ENCODE measurements around the gene VWA5B1. TPM values are rescaled to one million over a fixed set of nuclear protein-coding genes. Genes with fewer than 3 reads are reported as not detected.

The VWA5B1 gene
- total RNA-seq, 1 donor from 2014 or later, result not detected

DNA sequence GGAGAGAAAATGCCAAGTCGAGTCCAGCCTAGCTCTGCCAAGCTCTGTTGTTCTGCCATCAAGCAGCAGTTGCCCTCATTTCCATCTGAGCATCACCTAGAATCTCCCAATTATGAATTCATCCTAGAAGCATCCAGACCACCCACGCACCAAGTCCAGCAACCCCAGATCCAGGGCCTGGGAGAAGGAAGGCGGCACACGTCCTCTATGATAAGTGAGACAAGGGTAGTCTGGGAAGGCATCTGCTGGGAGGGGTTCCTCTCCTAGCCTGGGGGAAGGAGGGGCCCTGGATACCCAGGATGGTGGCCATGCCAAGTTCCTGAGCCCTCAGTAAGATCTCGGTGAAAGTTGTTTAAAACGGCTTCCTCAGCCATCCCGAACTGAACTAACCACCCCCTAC is 70.7 kb downstream of the VWA5B1 start:
- no peaks in the 10 kb centered on the region for H3K36me3 ChIP-seq
- TF ChIP-seq POLR2AphosphoS5 (IDR thresholded peaks at IDR 0.05; ENCODE audit: insufficient read depth in 1 of 2, low read depth in 1 of 2), result no peak
- no peak for TF ChIP-seq POLR2A (IDR thresholded peaks at IDR 0.05)
- TF ChIP-seq, protein P1, sequence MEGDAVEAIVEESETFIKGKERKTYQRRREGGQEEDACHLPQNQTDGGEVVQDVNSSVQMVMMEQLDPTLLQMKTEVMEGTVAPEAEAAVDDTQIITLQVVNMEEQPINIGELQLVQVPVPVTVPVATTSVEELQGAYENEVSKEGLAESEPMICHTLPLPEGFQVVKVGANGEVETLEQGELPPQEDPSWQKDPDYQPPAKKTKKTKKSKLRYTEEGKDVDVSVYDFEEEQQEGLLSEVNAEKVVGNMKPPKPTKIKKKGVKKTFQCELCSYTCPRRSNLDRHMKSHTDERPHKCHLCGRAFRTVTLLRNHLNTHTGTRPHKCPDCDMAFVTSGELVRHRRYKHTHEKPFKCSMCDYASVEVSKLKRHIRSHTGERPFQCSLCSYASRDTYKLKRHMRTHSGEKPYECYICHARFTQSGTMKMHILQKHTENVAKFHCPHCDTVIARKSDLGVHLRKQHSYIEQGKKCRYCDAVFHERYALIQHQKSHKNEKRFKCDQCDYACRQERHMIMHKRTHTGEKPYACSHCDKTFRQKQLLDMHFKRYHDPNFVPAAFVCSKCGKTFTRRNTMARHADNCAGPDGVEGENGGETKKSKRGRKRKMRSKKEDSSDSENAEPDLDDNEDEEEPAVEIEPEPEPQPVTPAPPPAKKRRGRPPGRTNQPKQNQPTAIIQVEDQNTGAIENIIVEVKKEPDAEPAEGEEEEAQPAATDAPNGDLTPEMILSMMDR (IDR thresholded peaks at IDR 0.05), result no peak
- no peak overlapping the region for H3K4me3 ChIP-seq
- no peaks in the 10 kb centered on the region for H3K9me3 ChIP-seq
- no peaks in the 10 kb centered on the region for H3K27me3 ChIP-seq
- intact Hi-C loops (cut with DNase I), result loop anchor here (10.0 kb wide), 1 partner anchor 133 kb away; no protein-coding TSS in a partner anchor
- no peak for DNase-seq (ENCODE audit: extremely low spot score in 2 of 2)
- peaks cover 24% of the 10 kb centered on the region for H3K4me1 ChIP-seq
- no peak overlapping the region for H3K27ac ChIP-seq

DNA sequence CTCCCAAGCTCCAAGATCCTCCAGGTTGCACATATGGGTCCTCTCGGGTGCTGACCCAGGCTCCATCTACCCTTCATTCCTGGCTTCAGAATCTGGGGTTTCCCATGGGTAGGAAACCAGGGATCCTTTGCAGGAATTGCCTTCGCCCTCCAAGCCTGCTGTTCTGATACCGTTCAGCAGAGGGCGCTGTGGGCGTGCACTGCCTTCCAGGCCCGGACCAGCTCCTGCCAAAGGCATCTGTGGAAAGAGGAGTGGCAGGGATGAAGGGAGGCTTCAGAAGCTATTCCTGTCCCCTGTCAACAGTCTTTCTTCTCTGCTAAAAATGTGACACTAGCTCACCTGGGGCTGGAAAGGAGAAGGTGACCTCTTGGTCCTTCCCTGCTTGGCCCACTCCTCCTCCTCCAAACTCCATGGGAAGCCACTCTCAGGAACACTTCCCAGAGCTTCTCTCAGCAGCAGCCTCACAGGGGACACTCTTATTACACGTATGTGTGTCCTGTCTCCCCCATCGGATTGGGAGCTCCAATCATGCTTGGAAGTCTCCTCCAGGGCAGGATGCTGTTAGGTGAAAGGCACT is 71.2 kb downstream of the VWA5B1 start:
- peaks cover 29% of the 10 kb centered on the region for H3K4me1 ChIP-seq
- no peak overlapping the region for H3K27ac ChIP-seq
- no peaks in the 10 kb centered on the region for H3K9me3 ChIP-seq
- intact Hi-C loops (cut with DNase I), result loop anchor here (10.0 kb wide), 1 partner anchor 133 kb away; no protein-coding TSS in a partner anchor
- no peak overlapping the region for H3K4me3 ChIP-seq
- H3K27me3 ChIP-seq, result no peaks in the 10 kb centered on the region
- DNase-seq (ENCODE audit: extremely low spot score in 2 of 2), result no peak
- no peaks in the 10 kb centered on the region for H3K36me3 ChIP-seq
- TF ChIP-seq POLR2A (IDR thresholded peaks at IDR 0.05), result no peak
- no peak for TF ChIP-seq POLR2AphosphoS5 (IDR thresholded peaks at IDR 0.05; ENCODE audit: insufficient read depth in 1 of 2, low read depth in 1 of 2)
- TF ChIP-seq, protein P1 (IDR thresholded peaks at IDR 0.05), result peak; percentile 13 to 54 (median 31)

DNA sequence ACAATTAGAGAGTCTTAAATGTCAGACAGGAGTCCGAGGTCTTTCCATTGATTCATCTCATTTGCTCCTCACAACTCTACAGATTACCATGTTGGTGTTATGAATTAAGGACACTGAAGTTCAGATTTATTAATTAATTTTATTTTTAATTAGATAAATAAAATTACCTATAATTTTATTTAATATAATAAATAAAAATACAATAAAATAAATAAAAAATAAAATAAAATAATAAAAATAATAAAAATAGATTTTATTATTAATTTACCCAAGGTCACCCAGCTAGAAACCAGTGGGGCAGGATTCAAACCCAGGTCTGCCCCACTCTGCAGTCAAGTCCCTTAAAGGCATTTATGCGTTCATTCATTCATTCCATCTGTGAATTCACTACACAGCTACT is 72.2 kb downstream of the VWA5B1 start:
- H3K27me3 ChIP-seq, result no peaks in the 10 kb centered on the region
- H3K4me1 ChIP-seq, result peaks cover 28% of the 10 kb centered on the region
- H3K9me3 ChIP-seq, result no peaks in the 10 kb centered on the region
- intact Hi-C loops (cut with DNase I), result loop anchor here (10.0 kb wide), 1 partner anchor 132 kb away; no protein-coding TSS in a partner anchor
- H3K36me3 ChIP-seq, result no peaks in the 10 kb centered on the region
- TF ChIP-seq, protein P1 (IDR thresholded peaks at IDR 0.05), result no peak
- TF ChIP-seq POLR2AphosphoS5 (IDR thresholded peaks at IDR 0.05; ENCODE audit: insufficient read depth in 1 of 2, low read depth in 1 of 2) (no peak), POLR2A (IDR thresholded peaks at IDR 0.05) (no peak)
- DNase-seq (ENCODE audit: extremely low spot score in 2 of 2), result no peak
- no peak overlapping the region for H3K27ac ChIP-seq
- no peak overlapping the region for H3K4me3 ChIP-seq

DNA sequence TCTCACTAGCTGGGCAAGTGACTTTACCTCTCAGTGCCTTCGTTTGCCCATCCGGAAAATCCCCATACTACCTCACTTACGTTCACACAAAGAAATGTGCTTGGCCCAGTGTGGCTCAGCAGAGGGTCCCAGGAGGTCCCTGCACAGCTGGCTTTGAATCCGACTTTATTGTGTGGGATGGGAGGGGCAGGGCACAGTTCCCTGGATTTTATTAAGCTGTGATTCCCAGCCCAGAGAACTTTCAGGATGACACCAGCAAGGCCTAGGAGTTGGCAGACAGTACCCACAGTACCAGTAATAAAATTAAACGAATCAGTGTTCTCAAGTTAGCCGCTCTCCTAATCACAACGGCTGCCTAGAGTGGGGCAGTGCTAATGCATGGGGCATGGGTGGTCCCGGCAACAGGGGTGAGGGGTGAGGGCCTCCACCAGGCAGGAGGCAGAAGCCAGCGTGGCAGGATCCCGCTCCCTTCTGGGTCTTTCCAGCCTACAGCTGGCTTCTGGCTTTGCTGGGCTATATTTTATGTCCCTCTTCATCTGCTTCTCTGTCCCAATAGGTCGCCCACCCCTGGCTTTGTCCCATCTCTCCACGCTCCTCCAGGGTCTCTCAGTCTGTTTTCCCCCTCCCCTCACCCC is 74.9 kb downstream of the VWA5B1 start:
- H3K9me3 ChIP-seq, result no peaks in the 10 kb centered on the region
- no peak for DNase-seq (ENCODE audit: extremely low spot score in 2 of 2)
- H3K4me1 ChIP-seq, result peaks cover 16% of the 10 kb centered on the region
- intact Hi-C loops (cut with DNase I), result loop anchor here (10.0 kb wide), 1 partner anchor 129 kb away; no protein-coding TSS in a partner anchor
- H3K36me3 ChIP-seq, result no peaks in the 10 kb centered on the region
- H3K27me3 ChIP-seq, result no peaks in the 10 kb centered on the region
- no peak overlapping the region for H3K27ac ChIP-seq
- TF ChIP-seq, protein P1 (IDR thresholded peaks at IDR 0.05), result no peak
- no peak overlapping the region for H3K4me3 ChIP-seq

DNA sequence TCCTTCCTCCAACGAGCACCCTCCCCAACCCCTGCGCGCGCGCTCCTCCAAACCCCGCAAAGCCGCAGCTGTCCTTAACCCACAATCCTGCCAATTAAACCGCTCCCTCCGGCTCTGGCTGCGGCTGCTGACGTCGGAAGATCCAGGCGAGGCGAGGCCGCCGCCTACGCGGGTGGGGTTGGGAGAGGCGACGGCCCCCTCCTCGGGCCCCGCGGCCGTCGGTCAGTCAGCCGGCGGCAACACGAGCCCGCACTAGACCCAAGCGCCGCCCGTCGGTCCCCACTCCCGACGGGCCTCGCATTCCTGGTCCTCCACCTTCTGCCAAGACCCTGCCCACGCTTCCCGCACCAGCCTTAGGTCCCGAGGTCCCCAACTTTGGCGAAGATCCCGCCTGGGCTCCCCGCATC is 75.4 kb downstream of the VWA5B1 start:
- no peaks in the 10 kb centered on the region for H3K27me3 ChIP-seq
- TF ChIP-seq, protein P1 (IDR thresholded peaks at IDR 0.05), result no peak
- no peak for TF ChIP-seq POLR2A (IDR thresholded peaks at IDR 0.05)
- TF ChIP-seq POLR2AphosphoS5 (IDR thresholded peaks at IDR 0.05; ENCODE audit: insufficient read depth in 1 of 2, low read depth in 1 of 2), result no peak
- peak overlapping the region; percentile 3 to 33 for H3K4me3 ChIP-seq
- intact Hi-C loops (cut with DNase I), result loop anchor here (10.0 kb wide), 1 partner anchor 129 kb away; no protein-coding TSS in a partner anchor
- no peak for DNase-seq (ENCODE audit: extremely low spot score in 2 of 2)
- peaks cover 16% of the 10 kb centered on the region for H3K4me1 ChIP-seq
- H3K27ac ChIP-seq, result no peak overlapping the region
- H3K36me3 ChIP-seq, result no peaks in the 10 kb centered on the region
- H3K9me3 ChIP-seq, result no peaks in the 10 kb centered on the region

Measured in vagina (tissue), 2 donors.